SK-N-SH (cell line): ENCODE data around the gene FDXR. TPM values are rescaled to one million over a fixed set of nuclear protein-coding genes. Genes with fewer than 3 reads are reported as not detected.
A peak's percentile ranks its signal among the peaks of the same experiment; 100 is the strongest.

Experiments used
- CTCF ChIA-PET: fragments of 300-600, 350-600 bp; formaldehyde crosslinking; extraction: SDS; loops from one replicate; lab custom pipeline; 2021; lab: Yijun Ruan, JAX
- POLR2A ChIA-PET: fragments of 350-600 bp; sonication (Branson Sonifier 250); formaldehyde crosslinking; extraction: SDS; loops from one replicate; lab custom pipeline; 2020; ENCODE audit warnings: antibody characterized with exemption, inconsistent platforms; lab: Yijun Ruan, JAX
- DNase-seq: peaks from one replicate; pipeline ENCODE4 v3.0.0; 2012
- H2AFZ ChIP-seq: fragments of 200-600 bp; sonication (generic); 2 replicates; pipeline ENCODE4 v1.8.1; 2016; ENCODE audit warnings: antibody characterized with exemption, mild to moderate bottlenecking, low read depth
- H3F3A ChIP-seq: fragments of 200-600 bp; sonication (generic); replicated peaks from 2 replicates; pipeline ENCODE3; 2016; ENCODE audit warnings: antibody characterized with exemption, mild to moderate bottlenecking; ENCODE audit not compliant: insufficient read depth
- H3K27ac ChIP-seq, 2 experiments: fragments of 200-500 bp in 1 of 2; fragments of 200-600 bp in 1 of 2; sonication (Bioruptor generic) in 1 of 2; sonication (generic), shearing (Covaris generic) in 1 of 2; 2 replicates each; pipeline versions ENCODE4 v1.5.1 to v1.6.1; 2014 to 2016; ENCODE audit warnings: low read depth in 2 of 2, inconsistent platforms in 1 of 2, low read length in 1 of 2, mild to moderate bottlenecking in 1 of 2, mixed read lengths in 1 of 2
- H3K27me3 ChIP-seq: fragments of 200-600 bp; sonication (generic), shearing (Covaris generic); 2 replicates; pipeline ENCODE4 v1.6.1; 2016; ENCODE audit warnings: mixed run types; ENCODE audit not compliant: insufficient read depth
- H3K36me3 ChIP-seq, 2 experiments: fragments of 200-500 bp in 1 of 2; fragments of 200-600 bp in 1 of 2; sonication (Bioruptor generic) in 1 of 2; sonication (generic) in 1 of 2; replicated peaks in 1 of 2; 2 replicates each; pipeline versions ENCODE3 to v1.5.1; 2014 to 2016; ENCODE audit warnings: low read length in 1 of 2, mild to moderate bottlenecking in 1 of 2; ENCODE audit not compliant: insufficient read depth in 2 of 2, control insufficient read depth in 1 of 2
- H3K4me1 ChIP-seq, 2 experiments: fragments of 200-500 bp in 1 of 2; fragments of 200-600 bp in 1 of 2; sonication (Bioruptor generic) in 1 of 2; sonication (generic), shearing (Covaris generic) in 1 of 2; 2 replicates each; pipeline versions ENCODE4 v1.5.1 to v1.6.1; 2014 to 2016; ENCODE audit warnings: low read depth in 1 of 2, low read length in 1 of 2, mixed run types in 1 of 2; ENCODE audit not compliant: insufficient read depth in 2 of 2, control insufficient read depth in 1 of 2
- H3K4me2 ChIP-seq: fragments of 200-600 bp; sonication (generic), shearing (Covaris generic); 2 replicates; pipeline ENCODE4 v1.6.1; 2017; ENCODE audit warnings: mixed run types
- H3K4me3 ChIP-seq, 2 experiments: fragments of 200-500 bp in 1 of 2; fragments of 200-600 bp in 1 of 2; sonication (Bioruptor generic) in 1 of 2; sonication (generic), shearing (Covaris generic) in 1 of 2; 2 replicates each; pipeline versions ENCODE4 v1.5.1 to v1.8.1; 2014 to 2016; ENCODE audit warnings: low read depth in 2 of 2, inconsistent platforms in 1 of 2, low read length in 1 of 2, mild to moderate bottlenecking in 1 of 2, mixed read lengths in 1 of 2, moderate library complexity in 1 of 2
- H3K79me2 ChIP-seq: fragments of 200-600 bp; sonication (generic); 2 replicates; pipeline ENCODE4 v1.8.1; 2017; ENCODE audit warnings: mild to moderate bottlenecking; ENCODE audit not compliant: insufficient read depth
- H3K9ac ChIP-seq: fragments of 200-600 bp; sonication (generic); 2 replicates; pipeline ENCODE4 v1.6.1; 2017; ENCODE audit warnings: mixed run types
- H3K9me2 ChIP-seq: fragments of 200-600 bp; sonication (generic); 2 replicates; pipeline ENCODE4 v1.6.1; 2017; ENCODE audit warnings: mixed run types
- H3K9me3 ChIP-seq: fragments of 200-600 bp; sonication (generic); 2 replicates; pipeline ENCODE4 v1.6.1; 2017; ENCODE audit warnings: mixed run types, mild to moderate bottlenecking, moderate library complexity
- H4K20me1 ChIP-seq: fragments of 200-600 bp; sonication (generic); 2 replicates; pipeline ENCODE4 v1.6.1; 2017; ENCODE audit warnings: mild to moderate bottlenecking, mixed run types; ENCODE audit not compliant: insufficient read depth
- CHD2 ChIP-seq: fragments of 150-350 bp; IDR thresholded peaks from 2 replicates; pipeline ENCODE4 v1.6.1; 2018; ENCODE audit warnings: low read length; ENCODE audit not compliant: partially characterized antibody
- ELF1 ChIP-seq: IDR thresholded peaks from 2 replicates; pipeline ENCODE4 v1.4.0; 2012
- FOXM1 ChIP-seq: IDR thresholded peaks from 2 replicates; pipeline ENCODE4 v1.4.0; 2012; ENCODE audit warnings: low read depth, mild to moderate bottlenecking
- GABPA ChIP-seq: IDR thresholded peaks from 2 replicates; pipeline ENCODE4 v1.4.0; 2012; ENCODE audit warnings: low read depth, mild to moderate bottlenecking
- MEF2A ChIP-seq: IDR thresholded peaks from 2 replicates; pipeline ENCODE4 v1.4.0; 2012; ENCODE audit warnings: low read depth, borderline replicate concordance
- MXI1 ChIP-seq: IDR thresholded peaks from 2 replicates; pipeline ENCODE4 v1.6.1; 2012; ENCODE audit warnings: mild to moderate bottlenecking, low read depth, low read length, improper control_type of control experiment
- POLR2AphosphoS5 ChIP-seq: IDR thresholded peaks from 2 replicates; pipeline ENCODE4 v1.6.1; 2012; ENCODE audit warnings: low read depth, low read length
- RCOR1 ChIP-seq: fragments of 150-350 bp; IDR thresholded peaks from 2 replicates; pipeline ENCODE4 v1.6.1; 2017; ENCODE audit warnings: antibody characterized with exemption, low read length
- RFX5 ChIP-seq: IDR thresholded peaks from 2 replicates; pipeline ENCODE4 v1.6.1; 2012; ENCODE audit warnings: mild to moderate bottlenecking, improper control_type of control experiment, low read length
- SIN3A ChIP-seq: IDR thresholded peaks from 2 replicates; pipeline ENCODE4 v1.6.1; 2012; ENCODE audit warnings: low read depth, mild to moderate bottlenecking, low read length, moderate library complexity, borderline replicate concordance
- TAF1 ChIP-seq: IDR thresholded peaks from 2 replicates; pipeline ENCODE4 v1.6.1; 2012; ENCODE audit warnings: low read depth, mild to moderate bottlenecking, low read length, moderate library complexity, borderline replicate concordance
- TCF12 ChIP-seq: IDR thresholded peaks from 2 replicates; pipeline ENCODE4 v1.4.0; 2012
- YY1 ChIP-seq: IDR thresholded peaks from 2 replicates; pipeline ENCODE4 v1.4.0; 2012; ENCODE audit warnings: low read depth, mild to moderate bottlenecking
- WGBS: methylation state at CpG from one replicate; pipeline ENCODE4 v1.1.6; 2017; ENCODE audit warnings: low lambda C conversion rate; 5-methylcytosine and 5-hydroxymethylcytosine counted together
- polyA plus RNA-seq, 3 experiments: library from polyadenylated mRNA; depleted of rRNA; stranded (reverse); fragments of >200 nt; gene quantifications; 2 replicates each; pipeline ENCODE4 v1.2.3, GENCODE V29; 2012
- TF ChIP-seq, protein P1 (sequence below): fragments of 200-600 bp; sonication (generic); IDR thresholded peaks from 2 replicates; pipeline ENCODE4 v1.6.1; 2017; ENCODE audit warnings: antibody characterized with exemption, mild to moderate bottlenecking, moderate library complexity
- TF ChIP-seq, protein P2 (sequence below): IDR thresholded peaks from 2 replicates; pipeline ENCODE4; 2012
- TF ChIP-seq, protein P3 (sequence below): IDR thresholded peaks from 2 replicates; pipeline ENCODE4 v1.6.1; 2012; ENCODE audit warnings: mild to moderate bottlenecking, low read depth, low read length, moderate library complexity
- TF ChIP-seq, protein P4 (sequence below): IDR thresholded peaks from 2 replicates; pipeline ENCODE4 v1.4.0; 2012; ENCODE audit warnings: low read depth
- TF ChIP-seq, protein P5 (sequence below): fragments of 150-350 bp; IDR thresholded peaks from 2 replicates; pipeline ENCODE4 v1.6.1; 2016; ENCODE audit warnings: mild to moderate bottlenecking, low read depth, low read length
- TF ChIP-seq, protein P6 (sequence below): IDR thresholded peaks from 2 replicates; pipeline ENCODE4 v1.4.0; 2012; ENCODE audit warnings: low read depth, borderline replicate concordance
- TF ChIP-seq, protein P7 (sequence below): fragments of 150-350 bp; IDR thresholded peaks from 2 replicates; pipeline ENCODE4 v1.6.1; 2017; ENCODE audit warnings: antibody characterized with exemption, low read length, low read depth, borderline replicate concordance

Gene FDXR
- polyA plus RNA-seq, 1 of the 3 experiments (the other 2 are of a cell fraction), result 86.7 TPM

DNA sequence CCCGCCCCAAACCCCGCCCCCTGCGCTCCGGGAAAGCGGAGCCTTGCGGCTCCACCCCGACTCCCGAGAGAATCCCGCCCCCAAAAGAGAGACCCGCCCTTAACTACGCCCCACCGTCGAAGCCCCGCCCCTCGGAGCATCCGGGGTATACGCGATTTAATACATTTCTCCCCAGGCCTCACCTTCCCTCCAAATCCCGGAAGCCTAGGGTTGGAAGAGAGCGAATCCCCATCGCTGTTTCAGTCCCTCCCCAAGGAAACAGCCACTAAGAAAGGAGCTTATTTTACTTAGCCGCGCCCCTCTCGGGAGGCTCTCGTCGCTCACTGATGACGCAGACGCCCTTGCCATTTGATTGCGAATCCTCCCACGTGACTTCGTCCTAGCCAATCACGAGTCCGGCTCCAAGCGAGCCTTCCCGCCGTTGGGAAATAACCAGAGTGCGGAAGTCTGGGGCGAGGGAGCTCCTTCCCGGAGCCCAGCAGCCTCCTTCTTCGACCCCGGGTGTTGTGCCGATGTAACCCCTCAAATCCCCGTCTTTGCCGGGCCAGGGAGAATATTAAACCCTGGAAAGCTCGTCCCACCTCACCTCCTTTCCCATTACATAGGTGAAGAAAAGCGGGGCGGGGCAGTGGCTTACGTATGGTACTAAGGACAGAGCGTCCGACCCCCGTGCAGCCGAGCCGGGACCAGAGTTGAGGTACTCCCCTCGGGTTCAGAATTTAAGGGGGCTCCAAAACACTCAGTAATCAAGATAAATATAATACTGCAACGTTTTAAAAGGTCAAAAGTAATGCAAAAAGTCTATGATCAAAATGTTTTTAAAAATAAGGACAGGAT, 461 bp upstream of the FDXR start:
- Histone ChIP-seq H3K9me2 (no peaks in the 10 kb centered on the region), H3F3A (no peaks in the 10 kb centered on the region), H3K4me1 (peaks cover 12 to 19% of the 10 kb centered on the region in 2 experiments; a peak in 3 of 4 replicates), H3K4me2 (peak overlapping the region; percentile 90), H3K27me3 (no peaks in the 10 kb centered on the region), H2AFZ (peak overlapping the region; percentile 72), H4K20me1 (peaks cover 9% of the 10 kb centered on the region; the same call in 1 of the 2 replicates), H3K79me2 (peaks cover 15% of the 10 kb centered on the region), H3K36me3 (peaks cover 0 to 5% of the 10 kb centered on the region in 2 experiments), H3K27ac (peak overlapping the region; percentile 60 to 81), H3K4me3 (peak overlapping the region; percentile 69 to 88), H3K9ac (peak overlapping the region; percentile 81), H3K9me3 (no peaks in the 10 kb centered on the region)
- 1% methylated on average over 52 of the region's 55 CpGs for WGBS
- peak; percentile 100 for DNase-seq
- CTCF ChIA-PET, result interaction anchor here (0.6 to 47.7 kb wide), 10 partner anchors 8 to 241 kb away, joined by 3 to 3869 read pairs (median 4); partner anchors contain the start of genes GRIN2C and NAT9
- TF ChIP-seq RFX5, result peak; percentile 82; the same call in 1 of the 2 replicates
- peak; percentile 92 for TF ChIP-seq CHD2
- 0 out of 2 replicates have a peak, but pooled peaks have one; percentile 29 for TF ChIP-seq YY1
- TF ChIP-seq, protein P1, sequence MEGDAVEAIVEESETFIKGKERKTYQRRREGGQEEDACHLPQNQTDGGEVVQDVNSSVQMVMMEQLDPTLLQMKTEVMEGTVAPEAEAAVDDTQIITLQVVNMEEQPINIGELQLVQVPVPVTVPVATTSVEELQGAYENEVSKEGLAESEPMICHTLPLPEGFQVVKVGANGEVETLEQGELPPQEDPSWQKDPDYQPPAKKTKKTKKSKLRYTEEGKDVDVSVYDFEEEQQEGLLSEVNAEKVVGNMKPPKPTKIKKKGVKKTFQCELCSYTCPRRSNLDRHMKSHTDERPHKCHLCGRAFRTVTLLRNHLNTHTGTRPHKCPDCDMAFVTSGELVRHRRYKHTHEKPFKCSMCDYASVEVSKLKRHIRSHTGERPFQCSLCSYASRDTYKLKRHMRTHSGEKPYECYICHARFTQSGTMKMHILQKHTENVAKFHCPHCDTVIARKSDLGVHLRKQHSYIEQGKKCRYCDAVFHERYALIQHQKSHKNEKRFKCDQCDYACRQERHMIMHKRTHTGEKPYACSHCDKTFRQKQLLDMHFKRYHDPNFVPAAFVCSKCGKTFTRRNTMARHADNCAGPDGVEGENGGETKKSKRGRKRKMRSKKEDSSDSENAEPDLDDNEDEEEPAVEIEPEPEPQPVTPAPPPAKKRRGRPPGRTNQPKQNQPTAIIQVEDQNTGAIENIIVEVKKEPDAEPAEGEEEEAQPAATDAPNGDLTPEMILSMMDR, result no peak
- TF ChIP-seq, protein P2, sequence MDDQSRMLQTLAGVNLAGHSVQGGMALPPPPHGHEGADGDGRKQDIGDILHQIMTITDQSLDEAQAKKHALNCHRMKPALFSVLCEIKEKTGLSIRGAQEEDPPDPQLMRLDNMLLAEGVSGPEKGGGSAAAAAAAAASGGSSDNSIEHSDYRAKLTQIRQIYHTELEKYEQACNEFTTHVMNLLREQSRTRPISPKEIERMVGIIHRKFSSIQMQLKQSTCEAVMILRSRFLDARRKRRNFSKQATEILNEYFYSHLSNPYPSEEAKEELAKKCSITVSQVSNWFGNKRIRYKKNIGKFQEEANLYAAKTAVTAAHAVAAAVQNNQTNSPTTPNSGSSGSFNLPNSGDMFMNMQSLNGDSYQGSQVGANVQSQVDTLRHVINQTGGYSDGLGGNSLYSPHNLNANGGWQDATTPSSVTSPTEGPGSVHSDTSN, result no peak
- TF ChIP-seq MXI1, result 0 out of 2 replicates have a peak, but pooled peaks have one; percentile 9
- no peak for TF ChIP-seq TCF12
- no peak for TF ChIP-seq FOXM1
- TF ChIP-seq, protein P3, sequence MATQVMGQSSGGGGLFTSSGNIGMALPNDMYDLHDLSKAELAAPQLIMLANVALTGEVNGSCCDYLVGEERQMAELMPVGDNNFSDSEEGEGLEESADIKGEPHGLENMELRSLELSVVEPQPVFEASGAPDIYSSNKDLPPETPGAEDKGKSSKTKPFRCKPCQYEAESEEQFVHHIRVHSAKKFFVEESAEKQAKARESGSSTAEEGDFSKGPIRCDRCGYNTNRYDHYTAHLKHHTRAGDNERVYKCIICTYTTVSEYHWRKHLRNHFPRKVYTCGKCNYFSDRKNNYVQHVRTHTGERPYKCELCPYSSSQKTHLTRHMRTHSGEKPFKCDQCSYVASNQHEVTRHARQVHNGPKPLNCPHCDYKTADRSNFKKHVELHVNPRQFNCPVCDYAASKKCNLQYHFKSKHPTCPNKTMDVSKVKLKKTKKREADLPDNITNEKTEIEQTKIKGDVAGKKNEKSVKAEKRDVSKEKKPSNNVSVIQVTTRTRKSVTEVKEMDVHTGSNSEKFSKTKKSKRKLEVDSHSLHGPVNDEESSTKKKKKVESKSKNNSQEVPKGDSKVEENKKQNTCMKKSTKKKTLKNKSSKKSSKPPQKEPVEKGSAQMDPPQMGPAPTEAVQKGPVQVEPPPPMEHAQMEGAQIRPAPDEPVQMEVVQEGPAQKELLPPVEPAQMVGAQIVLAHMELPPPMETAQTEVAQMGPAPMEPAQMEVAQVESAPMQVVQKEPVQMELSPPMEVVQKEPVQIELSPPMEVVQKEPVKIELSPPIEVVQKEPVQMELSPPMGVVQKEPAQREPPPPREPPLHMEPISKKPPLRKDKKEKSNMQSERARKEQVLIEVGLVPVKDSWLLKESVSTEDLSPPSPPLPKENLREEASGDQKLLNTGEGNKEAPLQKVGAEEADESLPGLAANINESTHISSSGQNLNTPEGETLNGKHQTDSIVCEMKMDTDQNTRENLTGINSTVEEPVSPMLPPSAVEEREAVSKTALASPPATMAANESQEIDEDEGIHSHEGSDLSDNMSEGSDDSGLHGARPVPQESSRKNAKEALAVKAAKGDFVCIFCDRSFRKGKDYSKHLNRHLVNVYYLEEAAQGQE, result 0 out of 2 replicates have a peak, but pooled peaks have one; percentile 3
- TF ChIP-seq POLR2AphosphoS5, result peak; percentile 99
- peak; percentile 52 for TF ChIP-seq RCOR1
- peak; percentile 38; the same call in 1 of the 2 replicates for TF ChIP-seq GABPA
- peak; percentile 99 for TF ChIP-seq ELF1
- TF ChIP-seq MEF2A, result no peak
- TF ChIP-seq, protein P4, sequence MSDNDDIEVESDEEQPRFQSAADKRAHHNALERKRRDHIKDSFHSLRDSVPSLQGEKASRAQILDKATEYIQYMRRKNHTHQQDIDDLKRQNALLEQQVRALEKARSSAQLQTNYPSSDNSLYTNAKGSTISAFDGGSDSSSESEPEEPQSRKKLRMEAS, result peak; percentile 84
- TF ChIP-seq TAF1, result peak; percentile 87
- TF ChIP-seq, protein P5, sequence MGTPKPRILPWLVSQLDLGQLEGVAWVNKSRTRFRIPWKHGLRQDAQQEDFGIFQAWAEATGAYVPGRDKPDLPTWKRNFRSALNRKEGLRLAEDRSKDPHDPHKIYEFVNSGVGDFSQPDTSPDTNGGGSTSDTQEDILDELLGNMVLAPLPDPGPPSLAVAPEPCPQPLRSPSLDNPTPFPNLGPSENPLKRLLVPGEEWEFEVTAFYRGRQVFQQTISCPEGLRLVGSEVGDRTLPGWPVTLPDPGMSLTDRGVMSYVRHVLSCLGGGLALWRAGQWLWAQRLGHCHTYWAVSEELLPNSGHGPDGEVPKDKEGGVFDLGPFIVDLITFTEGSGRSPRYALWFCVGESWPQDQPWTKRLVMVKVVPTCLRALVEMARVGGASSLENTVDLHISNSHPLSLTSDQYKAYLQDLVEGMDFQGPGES, result peak; percentile 72
- TF ChIP-seq, protein P6, sequence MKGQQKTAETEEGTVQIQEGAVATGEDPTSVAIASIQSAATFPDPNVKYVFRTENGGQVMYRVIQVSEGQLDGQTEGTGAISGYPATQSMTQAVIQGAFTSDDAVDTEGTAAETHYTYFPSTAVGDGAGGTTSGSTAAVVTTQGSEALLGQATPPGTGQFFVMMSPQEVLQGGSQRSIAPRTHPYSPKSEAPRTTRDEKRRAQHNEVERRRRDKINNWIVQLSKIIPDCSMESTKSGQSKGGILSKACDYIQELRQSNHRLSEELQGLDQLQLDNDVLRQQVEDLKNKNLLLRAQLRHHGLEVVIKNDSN, result peak; percentile 99
- TF ChIP-seq SIN3A, result peak; percentile 83; the same call in 1 of the 2 replicates
- TF ChIP-seq, protein P7, sequence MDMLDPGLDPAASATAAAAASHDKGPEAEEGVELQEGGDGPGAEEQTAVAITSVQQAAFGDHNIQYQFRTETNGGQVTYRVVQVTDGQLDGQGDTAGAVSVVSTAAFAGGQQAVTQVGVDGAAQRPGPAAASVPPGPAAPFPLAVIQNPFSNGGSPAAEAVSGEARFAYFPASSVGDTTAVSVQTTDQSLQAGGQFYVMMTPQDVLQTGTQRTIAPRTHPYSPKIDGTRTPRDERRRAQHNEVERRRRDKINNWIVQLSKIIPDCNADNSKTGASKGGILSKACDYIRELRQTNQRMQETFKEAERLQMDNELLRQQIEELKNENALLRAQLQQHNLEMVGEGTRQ, result peak; percentile 96
- POLR2A ChIA-PET, result interaction anchor here (0.6 to 2.4 kb wide), 23 partner anchors 10 to 397 kb away, joined by 3 to 14 read pairs (median 4); partner anchors contain the start of genes FADS6, GRIN2C, MIF4GD and NAT9
